ENCODE measurements around the gene PRRT3.
A peak's percentile ranks its signal among the peaks of the same experiment; 100 is the strongest.

The PRRT3 gene

DNA sequence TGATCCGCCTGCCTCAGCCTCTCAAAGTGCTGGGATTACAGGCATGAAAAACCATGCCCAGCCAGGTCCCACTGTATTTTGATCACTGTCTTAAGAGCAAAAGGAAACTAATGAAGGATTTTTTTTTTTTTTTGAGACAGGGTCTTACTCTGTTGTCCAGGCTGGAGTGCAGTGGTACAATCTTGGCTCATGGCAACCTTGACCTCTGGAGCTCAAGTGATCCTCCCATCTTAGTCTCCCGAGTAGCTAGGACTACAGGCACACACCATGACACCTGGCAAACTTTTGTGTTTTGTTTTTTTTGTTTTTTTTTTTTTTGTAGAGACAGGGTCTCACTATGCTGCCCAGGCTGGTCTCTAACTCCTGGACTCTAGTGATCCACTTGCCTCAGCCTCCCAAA, 28.0 kb upstream of the PRRT3 start:
- no peak for TF ChIP-seq TAF1 (IDR thresholded peaks at IDR 0.05; ENCODE audit: borderline replicate concordance, insufficient read depth, low read length)
- TF ChIP-seq POLR2AphosphoS5 (IDR thresholded peaks at IDR 0.05; ENCODE audit: low read depth, low read length) = no peak
- no peak for TF ChIP-seq FOXP2 (optimal IDR thresholded peaks at IDR 0.05; ENCODE audit: borderline replicate concordance, extremely low read depth, extremely low read length, insufficient read depth)
- TF ChIP-seq SIN3A (IDR thresholded peaks at IDR 0.05; ENCODE audit: borderline replicate concordance, insufficient read depth, low read length) = no peak
- TF ChIP-seq, protein P1, sequence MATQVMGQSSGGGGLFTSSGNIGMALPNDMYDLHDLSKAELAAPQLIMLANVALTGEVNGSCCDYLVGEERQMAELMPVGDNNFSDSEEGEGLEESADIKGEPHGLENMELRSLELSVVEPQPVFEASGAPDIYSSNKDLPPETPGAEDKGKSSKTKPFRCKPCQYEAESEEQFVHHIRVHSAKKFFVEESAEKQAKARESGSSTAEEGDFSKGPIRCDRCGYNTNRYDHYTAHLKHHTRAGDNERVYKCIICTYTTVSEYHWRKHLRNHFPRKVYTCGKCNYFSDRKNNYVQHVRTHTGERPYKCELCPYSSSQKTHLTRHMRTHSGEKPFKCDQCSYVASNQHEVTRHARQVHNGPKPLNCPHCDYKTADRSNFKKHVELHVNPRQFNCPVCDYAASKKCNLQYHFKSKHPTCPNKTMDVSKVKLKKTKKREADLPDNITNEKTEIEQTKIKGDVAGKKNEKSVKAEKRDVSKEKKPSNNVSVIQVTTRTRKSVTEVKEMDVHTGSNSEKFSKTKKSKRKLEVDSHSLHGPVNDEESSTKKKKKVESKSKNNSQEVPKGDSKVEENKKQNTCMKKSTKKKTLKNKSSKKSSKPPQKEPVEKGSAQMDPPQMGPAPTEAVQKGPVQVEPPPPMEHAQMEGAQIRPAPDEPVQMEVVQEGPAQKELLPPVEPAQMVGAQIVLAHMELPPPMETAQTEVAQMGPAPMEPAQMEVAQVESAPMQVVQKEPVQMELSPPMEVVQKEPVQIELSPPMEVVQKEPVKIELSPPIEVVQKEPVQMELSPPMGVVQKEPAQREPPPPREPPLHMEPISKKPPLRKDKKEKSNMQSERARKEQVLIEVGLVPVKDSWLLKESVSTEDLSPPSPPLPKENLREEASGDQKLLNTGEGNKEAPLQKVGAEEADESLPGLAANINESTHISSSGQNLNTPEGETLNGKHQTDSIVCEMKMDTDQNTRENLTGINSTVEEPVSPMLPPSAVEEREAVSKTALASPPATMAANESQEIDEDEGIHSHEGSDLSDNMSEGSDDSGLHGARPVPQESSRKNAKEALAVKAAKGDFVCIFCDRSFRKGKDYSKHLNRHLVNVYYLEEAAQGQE (IDR thresholded peaks at IDR 0.05; ENCODE audit: insufficient read depth in 1 of 2, low read depth in 2 of 2, low read length in 2 of 2) = no peak

GRCh38 chr3:9978710-9979305, 26.6 kb upstream of the PRRT3 start:
- TF ChIP-seq FOXP2 (optimal IDR thresholded peaks at IDR 0.05; ENCODE audit: borderline replicate concordance, extremely low read depth, extremely low read length, insufficient read depth) = no peak
- TF ChIP-seq, protein P1 (IDR thresholded peaks at IDR 0.05; ENCODE audit: insufficient read depth in 1 of 2, low read depth in 2 of 2, low read length in 2 of 2) = no peak
- no peak for TF ChIP-seq TAF1 (IDR thresholded peaks at IDR 0.05; ENCODE audit: borderline replicate concordance, insufficient read depth, low read length)
- TF ChIP-seq SIN3A (IDR thresholded peaks at IDR 0.05; ENCODE audit: borderline replicate concordance, insufficient read depth, low read length) = no peak

DNA sequence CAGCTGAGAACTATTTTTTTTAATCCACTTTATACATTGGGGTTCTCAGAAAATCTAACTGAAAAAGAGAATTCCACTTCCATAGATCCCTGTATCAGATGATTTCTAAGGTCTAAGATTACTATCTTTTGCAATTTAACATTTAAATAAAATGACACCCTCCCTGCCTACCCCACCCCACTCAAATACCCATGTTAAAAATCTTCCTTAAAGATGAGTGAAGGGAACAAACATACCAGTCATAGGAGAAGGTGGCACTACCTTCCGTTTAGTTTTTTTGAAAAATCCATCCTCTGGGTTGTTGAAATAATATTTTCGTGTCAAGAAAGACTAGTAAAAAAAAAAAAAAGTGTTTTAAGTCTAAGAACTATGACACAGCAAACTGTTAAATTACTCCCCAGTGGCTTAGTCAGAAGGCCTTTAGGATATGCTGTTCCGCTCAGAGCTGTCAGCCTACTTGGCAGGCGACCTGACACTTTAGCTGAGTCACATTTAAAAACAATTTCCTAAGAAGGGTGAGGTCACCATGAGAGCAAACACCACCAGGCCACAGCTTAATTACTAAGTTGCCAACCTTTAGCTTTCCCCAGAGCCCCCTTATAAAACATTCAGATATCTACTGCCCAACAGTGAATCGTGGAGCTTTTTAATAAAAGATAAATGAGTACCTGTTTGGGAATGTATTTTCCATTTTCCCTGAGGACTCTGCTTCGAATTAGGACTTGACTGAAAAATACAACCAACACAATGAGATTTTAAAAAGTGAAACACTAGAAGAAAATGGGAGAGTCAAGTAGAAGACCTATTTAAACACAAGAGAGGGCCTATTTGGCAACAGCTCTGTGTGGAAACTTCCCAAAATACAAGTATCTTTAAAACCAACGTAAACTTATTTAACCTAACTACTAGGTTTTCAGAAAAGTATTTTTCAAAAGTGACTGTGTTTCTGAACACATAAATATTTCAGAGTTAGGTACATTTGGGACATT, 24.8 kb upstream of the PRRT3 start:
- TF ChIP-seq FOXP2 (optimal IDR thresholded peaks at IDR 0.05; ENCODE audit: borderline replicate concordance, extremely low read depth, extremely low read length, insufficient read depth) (no peak), TAF1 (IDR thresholded peaks at IDR 0.05; ENCODE audit: borderline replicate concordance, insufficient read depth, low read length) (no peak), SIN3A (IDR thresholded peaks at IDR 0.05; ENCODE audit: borderline replicate concordance, insufficient read depth, low read length) (no peak), POLR2AphosphoS5 (IDR thresholded peaks at IDR 0.05; ENCODE audit: low read depth, low read length) (no peak)
- TF ChIP-seq, protein P1 (IDR thresholded peaks at IDR 0.05; ENCODE audit: insufficient read depth in 1 of 2, low read depth in 2 of 2, low read length in 2 of 2) = 0 out of 4 replicates have a peak, but pooled peaks of 1 of the 2 experiments have one; percentile 9

DNA sequence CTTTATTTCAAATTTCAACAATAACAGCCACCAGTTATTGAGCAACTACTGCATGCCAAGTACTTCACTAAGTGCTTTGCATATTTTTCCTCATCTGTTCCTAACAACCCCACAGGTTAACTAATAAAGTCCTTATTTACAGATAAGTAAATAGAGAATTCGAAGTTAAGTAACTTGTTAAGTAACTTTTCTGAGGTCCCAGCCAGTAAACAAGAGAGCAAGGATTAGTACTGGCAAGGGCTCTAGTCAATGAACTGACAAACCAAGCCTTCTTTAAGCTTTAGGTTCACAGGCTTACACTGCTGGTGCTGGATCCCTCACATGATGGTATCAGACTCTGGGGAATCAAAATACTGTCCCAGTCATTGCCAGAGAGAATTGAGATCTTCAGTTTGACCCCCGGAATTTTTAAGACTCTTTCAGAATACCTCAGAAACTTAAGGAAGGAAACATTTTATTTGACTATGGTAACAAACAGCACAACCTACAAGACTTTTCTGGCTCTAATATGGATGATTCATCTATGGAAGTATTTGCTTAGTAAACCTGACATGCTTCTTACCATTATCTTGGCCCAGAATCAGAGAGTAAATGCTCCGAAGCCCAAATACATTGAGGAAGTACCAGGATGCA, 17.9 kb upstream of the PRRT3 start:
- TF ChIP-seq TAF1 (IDR thresholded peaks at IDR 0.05; ENCODE audit: borderline replicate concordance, insufficient read depth, low read length) (no peak), POLR2AphosphoS5 (IDR thresholded peaks at IDR 0.05; ENCODE audit: low read depth, low read length) (no peak), SIN3A (IDR thresholded peaks at IDR 0.05; ENCODE audit: borderline replicate concordance, insufficient read depth, low read length) (no peak), FOXP2 (optimal IDR thresholded peaks at IDR 0.05; ENCODE audit: borderline replicate concordance, extremely low read depth, extremely low read length, insufficient read depth) (no peak)
- TF ChIP-seq, protein P1 (IDR thresholded peaks at IDR 0.05; ENCODE audit: insufficient read depth in 1 of 2, low read depth in 2 of 2, low read length in 2 of 2) = no peak

Data from PFSK-1 (cell line).